GM21737 (cell line): ENCODE data around the gene GPC4.

ENCODE experiments used
- ATAC-seq: cut with Tn5 transposase; IDR thresholded peaks from one replicate; pipeline ENCODE4 v1.9.1; 2021; ENCODE audit warnings: mild to moderate bottlenecking, moderate library complexity; ENCODE audit not compliant: unreplicated experiment

Gene GPC4

GRCh38 chrX:133412246-133412645 is 3.0 kb downstream of the GPC4 start:
- ATAC-seq: no peak

GRCh38 chrX:133410550-133410949 is 4.7 kb downstream of the GPC4 start:
- no peak for ATAC-seq

- no peak for ATAC-seq
Measured at GRCh38 chrX:133405498-133406185, 9.6 kb downstream of the GPC4 start.

- no peak for ATAC-seq
Measured at GRCh38 chrX:133403984-133404383, 11.3 kb downstream of the GPC4 start.

- no peak for ATAC-seq
Measured at GRCh38 chrX:133402830-133403625, 12.3 kb downstream of the GPC4 start.

GRCh38 chrX:133402042-133402453 is 13.2 kb downstream of the GPC4 start:
- no peak for ATAC-seq

GRCh38 chrX:133401536-133401935 is 13.8 kb downstream of the GPC4 start:
- ATAC-seq: no peak

- no peak for ATAC-seq
Measured at GRCh38 chrX:133399411-133399810, 15.9 kb downstream of the GPC4 start.

- no peak for ATAC-seq
Measured at GRCh38 chrX:133394765-133395164, 20.5 kb downstream of the GPC4 start.

- no peak for ATAC-seq
Measured at GRCh38 chrX:133392671-133393070, 22.6 kb downstream of the GPC4 start.

GRCh38 chrX:133391111-133391510 is 24.2 kb downstream of the GPC4 start:
- no peak for ATAC-seq

GRCh38 chrX:133390676-133391075 is 24.6 kb downstream of the GPC4 start:
- ATAC-seq: no peak

GRCh38 chrX:133389975-133390374 is 25.3 kb downstream of the GPC4 start:
- no peak for ATAC-seq

- no peak for ATAC-seq
Measured at GRCh38 chrX:133384454-133384853, 30.8 kb downstream of the GPC4 start.

GRCh38 chrX:133380711-133381619 is 34.3 kb downstream of the GPC4 start:
- no peak for ATAC-seq

- ATAC-seq: no peak
Measured at GRCh38 chrX:133376422-133376821, 38.9 kb downstream of the GPC4 start.

GRCh38 chrX:133375615-133376340 is 39.5 kb downstream of the GPC4 start:
- ATAC-seq: no peak

- ATAC-seq: no peak
Measured at GRCh38 chrX:133374874-133375387, 40.4 kb downstream of the GPC4 start.

GRCh38 chrX:133373386-133374079 is 41.8 kb downstream of the GPC4 start:
- ATAC-seq: no peak
